A673 (cell line): ENCODE measurements around the gene MCM8. TPM values are rescaled to one million over a fixed set of nuclear protein-coding genes. Genes with fewer than 3 reads are reported as not detected.

ENCODE experiments used
- BruUV-seq: library from RNA; stranded (reverse); fragments of 400-500 nt; replicated peaks from 2 replicates; lab custom pipeline; 2021; lab: Mats Ljungman, UMichigan
- CTCF ChIA-PET: fragments of 300-600 bp; sonication (Branson Sonifier 250); formaldehyde crosslinking; loops from one replicate; lab custom pipeline; 2022; ENCODE audit warnings: antibody characterized with exemption; lab: Charles Lee
- POLR2A ChIA-PET: fragments of 300-600 bp; sonication (Branson Sonifier 250); formaldehyde crosslinking; loops from one replicate; lab custom pipeline; 2022; ENCODE audit warnings: antibody characterized with exemption; ENCODE audit not compliant: low non-redundant PET; lab: Charles Lee
- DNase-seq: peaks from one replicate; pipeline ENCODE4 v3.0.0-alpha.2; 2015; ENCODE audit warnings: low spot score
- H3K27ac ChIP-seq: fragments of 200-600 bp; sonication (generic); 2 replicates; pipeline ENCODE4 v1.5.1; 2016; ENCODE audit warnings: mixed run types, low read depth, mild to moderate bottlenecking, mixed read lengths, antibody characterized with exemption, low read length; ENCODE audit not compliant: poor library complexity, severe bottlenecking
- H3K27me3 ChIP-seq: fragments of 200-600 bp; sonication (generic); replicated peaks from 2 replicates; pipeline ENCODE4 v1.6.1; 2017; ENCODE audit warnings: mixed run types, low read depth, mild to moderate bottlenecking, mixed read lengths, antibody characterized with exemption, low read length; ENCODE audit not compliant: insufficient read depth, poor library complexity
- H3K36me3 ChIP-seq: fragments of 200-600 bp; sonication (generic); 2 replicates; pipeline ENCODE4 v1.6.1; 2016; ENCODE audit warnings: mixed run types, mild to moderate bottlenecking, mixed read lengths, antibody characterized with exemption, low read length; ENCODE audit not compliant: insufficient read depth, poor library complexity, severe bottlenecking
- H3K4me1 ChIP-seq: fragments of 200-600 bp; sonication (generic); 2 replicates; pipeline ENCODE4 v1.6.1; 2017; ENCODE audit warnings: mixed run types, mild to moderate bottlenecking, mixed read lengths, antibody characterized with exemption, low read length; ENCODE audit not compliant: insufficient read depth, poor library complexity, severe bottlenecking
- H3K4me3 ChIP-seq: fragments of 200-600 bp; sonication (generic); 2 replicates; pipeline ENCODE4 v1.5.1; 2016; ENCODE audit warnings: low read depth, mixed run types, mild to moderate bottlenecking, mixed read lengths, low read length; ENCODE audit not compliant: poor library complexity, severe bottlenecking
- H3K9me3 ChIP-seq: fragments of 200-600 bp; sonication (generic); 2 replicates; pipeline ENCODE4 v1.6.1; 2016; ENCODE audit warnings: mixed run types, low read depth, mild to moderate bottlenecking, mixed read lengths, antibody characterized with exemption, low read length; ENCODE audit not compliant: poor library complexity, severe bottlenecking
- EZH2 ChIP-seq: fragments of 200-600 bp; sonication (generic); IDR thresholded peaks from 2 replicates; pipeline ENCODE4 v1.6.1; 2017; ENCODE audit warnings: borderline replicate concordance, low read depth, mild to moderate bottlenecking, mixed read lengths, antibody characterized with exemption, low read length; ENCODE audit not compliant: poor library complexity, severe bottlenecking
- intact Hi-C: fragments of 100-400 bp; cut with micrococcal nuclease; formaldehyde crosslinking; loops from one replicate; pipeline ENCODE4 v1.10.0; 2022; ENCODE audit not compliant: unreplicated experiment
- total RNA-seq: library from RNA; stranded (reverse); gene quantifications from 2 replicates; pipeline ENCODE4 v1.2.3, GENCODE V29; 2021
- TF ChIP-seq, protein P1 (sequence below): fragments of 300-800, 200-600 bp; sonication (generic); conservative IDR thresholded peaks from 2 replicates; pipeline ENCODE4 v1.5.1; 2017; ENCODE audit warnings: low read depth, mild to moderate bottlenecking, antibody characterized with exemption, low read length, moderate library complexity, mixed read lengths

The MCM8 gene
- total RNA-seq, 1 experiment from 2014 or later = 56.4 TPM

- ChIA-PET POLR2A (no interaction called here), CTCF (no interaction called here)
- no peak for DNase-seq
- Histone ChIP-seq H3K9me3 (no peaks in the 10 kb centered on the region), H3K27ac (peak overlapping the region; percentile 27), H3K4me1 (peaks cover 10% of the 10 kb centered on the region), H3K27me3 (no peaks in the 10 kb centered on the region), H3K36me3 (peaks cover 28% of the 10 kb centered on the region), H3K4me3 (peak overlapping the region; percentile 94)
- intact Hi-C loops = no loop called here
- TSS peak; percentile 52 for BruUV-seq
- TF ChIP-seq, protein P1, sequence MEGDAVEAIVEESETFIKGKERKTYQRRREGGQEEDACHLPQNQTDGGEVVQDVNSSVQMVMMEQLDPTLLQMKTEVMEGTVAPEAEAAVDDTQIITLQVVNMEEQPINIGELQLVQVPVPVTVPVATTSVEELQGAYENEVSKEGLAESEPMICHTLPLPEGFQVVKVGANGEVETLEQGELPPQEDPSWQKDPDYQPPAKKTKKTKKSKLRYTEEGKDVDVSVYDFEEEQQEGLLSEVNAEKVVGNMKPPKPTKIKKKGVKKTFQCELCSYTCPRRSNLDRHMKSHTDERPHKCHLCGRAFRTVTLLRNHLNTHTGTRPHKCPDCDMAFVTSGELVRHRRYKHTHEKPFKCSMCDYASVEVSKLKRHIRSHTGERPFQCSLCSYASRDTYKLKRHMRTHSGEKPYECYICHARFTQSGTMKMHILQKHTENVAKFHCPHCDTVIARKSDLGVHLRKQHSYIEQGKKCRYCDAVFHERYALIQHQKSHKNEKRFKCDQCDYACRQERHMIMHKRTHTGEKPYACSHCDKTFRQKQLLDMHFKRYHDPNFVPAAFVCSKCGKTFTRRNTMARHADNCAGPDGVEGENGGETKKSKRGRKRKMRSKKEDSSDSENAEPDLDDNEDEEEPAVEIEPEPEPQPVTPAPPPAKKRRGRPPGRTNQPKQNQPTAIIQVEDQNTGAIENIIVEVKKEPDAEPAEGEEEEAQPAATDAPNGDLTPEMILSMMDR = no peak
- no peak for TF ChIP-seq EZH2
These were observed 56.7 kb downstream of the MCM8 start for GRCh38 chr20:6007094-6007528.

DNA sequence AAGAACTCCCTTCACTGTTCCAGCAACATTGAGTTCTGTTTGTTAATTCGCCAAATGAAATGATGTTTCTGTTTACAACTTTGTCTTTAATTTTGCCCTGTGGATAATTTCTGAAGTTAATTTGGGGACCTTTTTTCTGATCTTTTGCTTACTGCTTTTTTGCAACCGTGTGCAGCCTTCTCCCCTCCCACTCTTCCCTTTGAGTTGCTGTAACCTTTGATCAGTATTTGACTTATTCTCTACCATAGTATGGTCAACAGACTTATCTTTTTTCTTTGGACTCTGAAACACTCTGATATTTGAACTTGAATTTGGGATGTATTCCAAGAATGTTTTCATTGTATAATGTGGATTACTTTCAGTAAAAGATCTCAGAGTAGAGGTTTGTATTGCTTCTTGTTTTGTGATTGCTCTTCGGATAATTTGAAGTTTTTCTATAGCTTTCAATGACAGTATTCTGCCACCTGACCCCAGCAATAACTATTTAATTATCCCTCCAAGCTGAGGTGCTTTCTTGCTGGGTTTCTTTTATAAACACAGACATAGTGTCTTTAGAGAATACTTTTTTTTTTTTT is 57.2 kb downstream of the MCM8 start:
- peaks cover 33% of the 10 kb centered on the region for H3K36me3 ChIP-seq
- peak overlapping the region; percentile 94 for H3K4me3 ChIP-seq
- no peaks in the 10 kb centered on the region for H3K9me3 ChIP-seq
- H3K27ac ChIP-seq = peak overlapping the region; percentile 27
- H3K4me1 ChIP-seq = peaks cover 10% of the 10 kb centered on the region
- intact Hi-C loops = no loop called here
- H3K27me3 ChIP-seq = no peaks in the 10 kb centered on the region
- no peak for DNase-seq
- no TSS peak for BruUV-seq
- TF ChIP-seq, protein P1 = no peak
- TF ChIP-seq EZH2 = no peak
- ChIA-PET CTCF (no interaction called here), POLR2A (no interaction called here)

GRCh38 chr20:6008254-6008653 is 57.8 kb downstream of the MCM8 start:
- POLR2A ChIA-PET = no interaction called here
- CTCF ChIA-PET = no interaction called here
- DNase-seq = peak; percentile 67
- Histone ChIP-seq H3K4me1 (peaks cover 10% of the 10 kb centered on the region), H3K27me3 (no peaks in the 10 kb centered on the region), H3K4me3 (peak overlapping the region; percentile 94), H3K27ac (no peak overlapping the region), H3K36me3 (peaks cover 36% of the 10 kb centered on the region), H3K9me3 (no peaks in the 10 kb centered on the region)
- no peak for TF ChIP-seq EZH2
- no TSS peak for BruUV-seq
- intact Hi-C loops = no loop called here

- POLR2A ChIA-PET = no interaction called here
- intact Hi-C loops = no loop called here
- peaks cover 51% of the 10 kb centered on the region for H3K36me3 ChIP-seq
These were observed 61.7 kb downstream of the MCM8 start for GRCh38 chr20:6012179-6012578.

More at GRCh38 chr20:6012179-6012578, 61.7 kb downstream of the MCM8 start:
- no peak for DNase-seq
- TF ChIP-seq EZH2 = no peak
- TF ChIP-seq, protein P1 = no peak
- CTCF ChIA-PET = no interaction called here
- no TSS peak for BruUV-seq
- no peak overlapping the region for H3K27ac ChIP-seq
- H3K27me3 ChIP-seq = no peaks in the 10 kb centered on the region
- no peaks in the 10 kb centered on the region for H3K9me3 ChIP-seq
- H3K4me3 ChIP-seq = no peak overlapping the region
- peaks cover 7% of the 10 kb centered on the region for H3K4me1 ChIP-seq
